GM21619 (cell line): Measurements from ENCODE around the gene CACNG5.

Experiments used
- ATAC-seq: cut with Tn5 transposase; IDR thresholded peaks from one replicate; pipeline ENCODE4 v1.9.1; 2021; ENCODE audit not compliant: unreplicated experiment

The CACNG5 gene

GRCh38 chr17:66822009-66822408, 12.9 kb upstream of the CACNG5 start:
- no peak for ATAC-seq

GRCh38 chr17:66826856-66827255, 8.1 kb upstream of the CACNG5 start:
- ATAC-seq: no peak

GRCh38 chr17:66829386-66829864, 5.5 kb upstream of the CACNG5 start:
- ATAC-seq: no peak

- ATAC-seq: no peak
Measured at GRCh38 chr17:66829883-66830282, 5.0 kb upstream of the CACNG5 start.

- ATAC-seq: no peak
Measured at GRCh38 chr17:66830451-66830850, 4.5 kb upstream of the CACNG5 start.

- ATAC-seq: no peak
Measured at GRCh38 chr17:66831383-66832210, 3.3 kb upstream of the CACNG5 start.

- no peak for ATAC-seq
Measured at GRCh38 chr17:66833201-66833600, 1.7 kb upstream of the CACNG5 start.

- no peak for ATAC-seq
Measured at GRCh38 chr17:66834426-66834918, 445 bp upstream of the CACNG5 start.

GRCh38 chr17:66835476-66835875, 559 bp downstream of the CACNG5 start:
- ATAC-seq: no peak

GRCh38 chr17:66836063-66837005, 1.4 kb downstream of the CACNG5 start:
- no peak for ATAC-seq

GRCh38 chr17:66837226-66837625, 2.3 kb downstream of the CACNG5 start:
- no peak for ATAC-seq

GRCh38 chr17:66837885-66838665, 3.2 kb downstream of the CACNG5 start:
- no peak for ATAC-seq

- ATAC-seq: no peak
Measured at GRCh38 chr17:66839616-66840015, 4.7 kb downstream of the CACNG5 start.

- no peak for ATAC-seq
Measured at GRCh38 chr17:66840061-66840460, 5.1 kb downstream of the CACNG5 start.

GRCh38 chr17:66841328-66841727, 6.4 kb downstream of the CACNG5 start:
- ATAC-seq: no peak

GRCh38 chr17:66841744-66842143, 6.8 kb downstream of the CACNG5 start:
- no peak for ATAC-seq

GRCh38 chr17:66842505-66842904, 7.6 kb downstream of the CACNG5 start:
- ATAC-seq: no peak

- ATAC-seq: no peak
Measured at GRCh38 chr17:66842959-66843358, 8.0 kb downstream of the CACNG5 start.

GRCh38 chr17:66843627-66844026, 8.7 kb downstream of the CACNG5 start:
- ATAC-seq: no peak

GRCh38 chr17:66847704-66848103, 12.8 kb downstream of the CACNG5 start:
- ATAC-seq: no peak

- no peak for ATAC-seq
Measured at GRCh38 chr17:66848496-66848895, 13.6 kb downstream of the CACNG5 start.
